Measurements from ENCODE around the gene CCDC88B. TPM values are rescaled to one million over a fixed set of nuclear protein-coding genes. Genes with fewer than 3 reads are reported as not detected.

The CCDC88B gene
- total RNA-seq, 2 donors from 2014 or later = 111 to 153 TPM

GRCh38 chr11:64337538-64338249, 2.3 kb upstream of the CCDC88B start:
- H3K27ac Mint-ChIP-seq = no peak overlapping the region
- H3K4me1 Mint-ChIP-seq = peaks cover 25% of the 10 kb centered on the region
- DNase-seq (no peak), ATAC-seq (no peak)
- no peaks in the 10 kb centered on the region for H3K27me3 Mint-ChIP-seq
- no peaks in the 10 kb centered on the region for H3K36me3 Mint-ChIP-seq (ENCODE audit: low read depth)
- peak overlapping the region; percentile 33 for H3K4me3 Mint-ChIP-seq
- no peaks in the 10 kb centered on the region for H3K9me3 ChIP-seq (ENCODE audit: control insufficient read depth, low read length, poor library complexity, severe bottlenecking)

- H3K27ac Mint-ChIP-seq = peak overlapping the region; percentile 98
- no peaks in the 10 kb centered on the region for H3K27me3 Mint-ChIP-seq
- peaks cover 27% of the 10 kb centered on the region for H3K4me1 Mint-ChIP-seq
- no peak overlapping the region for H3K4me3 Mint-ChIP-seq
- no peaks in the 10 kb centered on the region for H3K9me3 ChIP-seq (ENCODE audit: control insufficient read depth, low read length, poor library complexity, severe bottlenecking)
- no peak for DNase-seq
- no peaks in the 10 kb centered on the region for H3K36me3 Mint-ChIP-seq (ENCODE audit: low read depth)
- no peak for ATAC-seq
Measured at GRCh38 chr11:64338716-64339115, 1.3 kb upstream of the CCDC88B start.

GRCh38 chr11:64339286-64339685, 718 bp upstream of the CCDC88B start:
- no peaks in the 10 kb centered on the region for H3K9me3 ChIP-seq (ENCODE audit: control insufficient read depth, low read length, poor library complexity, severe bottlenecking)
- peak overlapping the region; percentile 98 for H3K27ac Mint-ChIP-seq
- H3K4me1 Mint-ChIP-seq = peaks cover 27% of the 10 kb centered on the region
- H3K4me3 Mint-ChIP-seq = peak overlapping the region; percentile 95
- no peak for DNase-seq
- H3K36me3 Mint-ChIP-seq (ENCODE audit: low read depth) = no peaks in the 10 kb centered on the region
- H3K27me3 Mint-ChIP-seq = no peaks in the 10 kb centered on the region
- no peak for ATAC-seq

- Mint-ChIP-seq H3K27ac (peak overlapping the region; percentile 98), H3K27me3 (no peaks in the 10 kb centered on the region), H3K36me3 (ENCODE audit: low read depth) (peaks cover 3% of the 10 kb centered on the region), H3K4me3 (peak overlapping the region; percentile 95), H3K4me1 (peaks cover 29% of the 10 kb centered on the region)
- ATAC-seq (peak; percentile 47), DNase-seq (peak; percentile 67 to 69 (median 68))
- no peaks in the 10 kb centered on the region for H3K9me3 ChIP-seq (ENCODE audit: control insufficient read depth, low read length, poor library complexity, severe bottlenecking)
Measured at GRCh38 chr11:64340671-64341335, 799 bp downstream of the CCDC88B start.

GRCh38 chr11:64341429-64341828, 1.4 kb downstream of the CCDC88B start:
- H3K27ac Mint-ChIP-seq = peak overlapping the region; percentile 98
- no peak for ATAC-seq
- H3K9me3 ChIP-seq (ENCODE audit: control insufficient read depth, low read length, poor library complexity, severe bottlenecking) = no peaks in the 10 kb centered on the region
- H3K27me3 Mint-ChIP-seq = no peaks in the 10 kb centered on the region
- peaks cover 3% of the 10 kb centered on the region for H3K36me3 Mint-ChIP-seq (ENCODE audit: low read depth)
- peaks cover 29% of the 10 kb centered on the region for H3K4me1 Mint-ChIP-seq
- DNase-seq = no peak
- peak overlapping the region; percentile 95 for H3K4me3 Mint-ChIP-seq

GRCh38 chr11:64341851-64342791, 2.1 kb downstream of the CCDC88B start:
- peaks cover 27% of the 10 kb centered on the region for H3K4me1 Mint-ChIP-seq
- H3K27ac Mint-ChIP-seq = peak overlapping the region; percentile 98

GRCh38 chr11:64342869-64343745, 3.1 kb downstream of the CCDC88B start:
- peaks cover 29% of the 10 kb centered on the region for H3K4me1 Mint-ChIP-seq

More at GRCh38 chr11:64341851-64342791, 2.1 kb downstream of the CCDC88B start:
- Mint-ChIP-seq H3K27me3 (no peaks in the 10 kb centered on the region), H3K4me3 (peak overlapping the region; percentile 95), H3K36me3 (ENCODE audit: low read depth) (peaks cover 3% of the 10 kb centered on the region)
- DNase-seq (peak; percentile 83 to 89 (median 88)), ATAC-seq (peak; percentile 69)
- H3K9me3 ChIP-seq (ENCODE audit: control insufficient read depth, low read length, poor library complexity, severe bottlenecking) = no peaks in the 10 kb centered on the region

GRCh38 chr11:64343767-64344559, 4.0 kb downstream of the CCDC88B start:
- Mint-ChIP-seq H3K27ac (peak overlapping the region; percentile 43), H3K4me1 (peaks cover 28% of the 10 kb centered on the region), H3K4me3 (no peak overlapping the region), H3K36me3 (ENCODE audit: low read depth) (peaks cover 3% of the 10 kb centered on the region), H3K27me3 (no peaks in the 10 kb centered on the region)
- ATAC-seq = no peak
- no peak for DNase-seq
- no peaks in the 10 kb centered on the region for H3K9me3 ChIP-seq (ENCODE audit: control insufficient read depth, low read length, poor library complexity, severe bottlenecking)

More at GRCh38 chr11:64342869-64343745, 3.1 kb downstream of the CCDC88B start:
- Mint-ChIP-seq H3K4me3 (peak overlapping the region; percentile 68), H3K27me3 (no peaks in the 10 kb centered on the region), H3K27ac (no peak overlapping the region), H3K36me3 (ENCODE audit: low read depth) (peaks cover 3% of the 10 kb centered on the region)
- ATAC-seq (no peak), DNase-seq (no peak)
- no peaks in the 10 kb centered on the region for H3K9me3 ChIP-seq (ENCODE audit: control insufficient read depth, low read length, poor library complexity, severe bottlenecking)

GRCh38 chr11:64344787-64345186, 4.8 kb downstream of the CCDC88B start:
- no peaks in the 10 kb centered on the region for H3K9me3 ChIP-seq (ENCODE audit: control insufficient read depth, low read length, poor library complexity, severe bottlenecking)
- DNase-seq (no peak), ATAC-seq (no peak)
- Mint-ChIP-seq H3K27me3 (no peaks in the 10 kb centered on the region), H3K4me3 (no peak overlapping the region), H3K4me1 (peaks cover 20% of the 10 kb centered on the region), H3K36me3 (ENCODE audit: low read depth) (peaks cover 3% of the 10 kb centered on the region), H3K27ac (peak overlapping the region; percentile 43)

GRCh38 chr11:64347193-64347867, 7.3 kb downstream of the CCDC88B start:
- H3K27ac Mint-ChIP-seq = peak overlapping the region; percentile 19
- peaks cover 16% of the 10 kb centered on the region for H3K4me1 Mint-ChIP-seq
- no peak overlapping the region for H3K4me3 Mint-ChIP-seq
- DNase-seq (no peak), ATAC-seq (no peak)
- peaks cover 3% of the 10 kb centered on the region for H3K36me3 Mint-ChIP-seq (ENCODE audit: low read depth)
- H3K9me3 ChIP-seq (ENCODE audit: control insufficient read depth, low read length, poor library complexity, severe bottlenecking) = no peaks in the 10 kb centered on the region
- no peaks in the 10 kb centered on the region for H3K27me3 Mint-ChIP-seq

- Mint-ChIP-seq H3K27me3 (no peaks in the 10 kb centered on the region), H3K4me3 (no peak overlapping the region), H3K4me1 (peaks cover 11% of the 10 kb centered on the region), H3K27ac (no peak overlapping the region), H3K36me3 (ENCODE audit: low read depth) (peaks cover 3% of the 10 kb centered on the region)
- H3K9me3 ChIP-seq (ENCODE audit: control insufficient read depth, low read length, poor library complexity, severe bottlenecking) = no peaks in the 10 kb centered on the region
- ATAC-seq (no peak), DNase-seq (no peak)
Measured at GRCh38 chr11:64348383-64349024, 8.5 kb downstream of the CCDC88B start.
